Medulla oblongata (tissue), 1 donor: ENCODE results near the gene HNRNPR.
A peak's percentile ranks its signal among the peaks of the same experiment; 100 is the strongest.

Source experiments
- DNase-seq: peaks from one replicate; pipeline ENCODE4 v3.0.0-alpha.2; 2015; ENCODE audit errors: extremely low spot score

Gene HNRNPR

DNA sequence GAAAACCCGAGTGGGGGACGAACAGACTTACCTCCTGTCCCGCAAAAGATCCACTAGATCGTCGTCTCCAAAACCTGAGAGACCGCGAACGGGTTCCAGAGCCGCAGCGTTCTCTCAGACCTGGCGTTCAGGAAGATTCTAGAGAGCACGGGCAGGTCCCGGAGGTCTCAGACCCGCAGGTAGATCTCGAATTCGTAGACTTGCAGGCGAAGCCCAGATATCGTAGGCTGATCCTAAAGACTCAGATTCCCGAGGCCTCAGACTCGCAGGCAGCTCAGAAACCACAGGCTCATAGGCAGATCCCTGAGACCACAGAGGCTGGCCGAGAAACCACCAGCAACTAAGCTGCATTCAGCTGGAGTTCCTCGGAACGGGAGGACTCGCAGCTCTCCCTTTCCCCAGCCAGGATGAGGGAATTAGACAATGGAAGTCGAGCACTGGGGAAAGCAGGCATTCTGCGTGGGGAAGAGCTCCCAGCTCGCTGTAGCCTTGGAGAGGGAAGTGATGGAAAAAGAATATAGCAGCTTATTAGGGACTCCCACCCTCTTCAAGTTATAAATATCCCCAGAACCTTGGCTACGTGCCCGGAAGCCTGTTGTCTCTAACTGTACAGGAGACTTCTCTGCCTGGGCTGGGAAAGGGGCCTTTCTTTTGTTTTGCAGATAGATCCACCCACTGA, 25.4 kb upstream of the HNRNPR start, which contains the start of gene ZNF436:
ZNF436 (minus strand) TSS at position 502 of the 679 bp plus-strand sequence. CDS start 1,831 bp downstream, outside the sequence.
- peak; percentile 86 for DNase-seq

DNA sequence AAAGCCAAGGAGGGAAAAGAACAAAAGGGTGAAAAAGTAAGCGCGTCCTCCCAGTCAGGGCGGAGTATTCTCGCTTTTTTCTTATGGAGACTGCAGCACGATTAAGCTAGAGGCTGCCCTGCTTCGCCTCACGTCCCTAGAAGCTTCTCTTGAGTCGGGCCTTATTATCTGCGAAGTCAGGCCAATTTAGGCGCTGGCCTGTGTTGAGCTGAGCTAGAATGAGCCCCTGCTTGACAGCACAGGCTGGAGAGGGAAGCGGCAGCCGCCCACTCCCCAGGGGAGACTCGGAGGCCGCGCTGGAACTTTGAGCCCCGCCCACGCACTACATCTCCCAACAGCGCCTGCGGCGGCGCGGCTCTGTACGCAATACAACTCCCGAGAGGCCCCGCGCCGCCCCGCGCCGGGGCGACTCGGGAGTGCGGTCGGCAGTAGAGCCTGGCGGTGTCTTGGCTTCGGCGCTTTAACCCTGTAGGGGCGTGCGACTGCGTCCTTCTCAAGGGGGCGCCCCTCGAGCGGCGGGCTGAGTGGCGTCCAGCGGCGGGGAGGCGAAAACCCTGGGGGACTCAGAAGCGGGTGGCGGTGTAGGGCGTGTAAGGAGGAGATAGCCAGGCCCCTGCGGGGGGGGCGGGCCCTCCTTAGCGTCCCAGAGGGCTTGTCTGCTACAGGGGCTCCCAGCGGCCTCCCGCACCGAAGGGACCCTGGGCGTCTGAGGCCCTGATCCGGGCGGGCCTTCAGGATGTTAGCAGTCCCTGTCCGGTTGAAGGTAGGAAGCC, 24.7 kb upstream of the HNRNPR start:
- peak; percentile 95 for DNase-seq

DNA sequence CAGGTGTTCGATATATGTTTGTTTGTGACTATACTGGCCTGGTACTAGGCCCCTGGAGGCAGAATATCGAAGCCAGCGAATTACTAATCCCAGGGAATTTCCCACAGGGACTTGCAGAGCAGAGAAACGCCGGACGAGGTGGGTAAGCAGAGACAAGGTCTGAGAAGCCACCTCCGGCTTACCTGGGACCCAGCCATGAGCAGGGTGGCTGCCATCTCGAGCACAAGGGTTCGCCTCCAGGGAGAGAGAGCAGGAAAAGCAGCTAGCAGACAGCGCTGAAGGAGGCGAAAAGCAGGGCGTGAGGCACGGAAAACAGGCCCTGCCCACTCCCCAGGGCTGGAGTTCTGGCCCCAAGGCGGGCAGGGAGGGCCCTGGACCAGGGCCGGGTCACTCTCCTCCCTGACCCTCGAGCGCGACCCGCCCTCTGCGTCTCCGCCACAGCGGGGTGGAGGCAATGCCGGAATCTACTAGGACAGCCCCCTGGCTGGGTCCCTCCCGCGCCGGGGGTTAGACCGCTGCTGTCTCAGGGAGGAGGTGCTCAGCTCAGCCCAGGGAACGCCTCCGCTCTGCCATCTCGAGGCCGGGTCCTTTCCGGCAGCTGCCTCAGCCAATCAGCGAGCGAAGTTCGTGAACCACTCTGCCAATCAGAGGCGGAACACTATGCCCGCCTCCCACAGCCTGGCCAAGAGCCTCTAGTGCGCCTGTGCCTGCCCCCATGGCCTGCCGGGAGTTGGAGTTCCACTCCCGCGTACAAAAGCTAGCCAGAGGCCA, 23.9 kb upstream of the HNRNPR start:
- peak; percentile 99 for DNase-seq

DNA sequence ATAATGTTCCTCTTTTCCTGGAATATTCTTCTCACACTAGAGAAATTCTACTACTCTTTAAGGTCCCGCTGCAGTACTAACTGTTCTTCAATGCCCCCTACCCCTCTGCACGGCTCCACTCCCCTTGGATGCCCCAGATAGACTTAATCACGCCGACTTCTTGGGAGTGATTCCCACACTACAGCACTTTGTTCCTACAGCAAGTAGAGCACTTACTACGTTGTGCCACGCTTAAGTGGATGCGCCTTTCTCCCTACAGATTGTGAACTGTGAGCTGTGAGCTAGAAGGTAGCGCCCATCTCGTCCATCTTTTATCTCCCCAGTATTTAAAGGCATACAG, 23.3 kb upstream of the HNRNPR start:
- peak; percentile 10 for DNase-seq

DNA sequence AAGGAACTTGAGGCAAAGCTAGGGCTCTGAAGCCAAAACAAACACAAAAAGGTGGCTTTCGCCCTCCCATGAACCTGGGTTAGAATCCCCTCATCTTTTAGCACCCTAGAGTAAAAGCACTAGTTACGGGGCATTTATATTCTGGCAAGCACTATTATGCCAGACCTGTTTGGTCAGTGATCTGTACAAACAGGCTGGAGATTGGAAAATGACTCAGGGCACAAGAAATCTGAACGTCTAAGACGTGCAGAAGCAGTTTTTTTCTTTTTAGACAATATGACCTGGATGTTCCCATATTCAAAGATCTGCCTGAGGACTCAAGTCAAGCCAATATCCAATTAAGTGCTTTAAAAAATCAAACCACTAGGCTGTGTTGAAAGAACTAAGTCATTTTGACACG, 22.5 kb upstream of the HNRNPR start:
- no peak for DNase-seq

DNA sequence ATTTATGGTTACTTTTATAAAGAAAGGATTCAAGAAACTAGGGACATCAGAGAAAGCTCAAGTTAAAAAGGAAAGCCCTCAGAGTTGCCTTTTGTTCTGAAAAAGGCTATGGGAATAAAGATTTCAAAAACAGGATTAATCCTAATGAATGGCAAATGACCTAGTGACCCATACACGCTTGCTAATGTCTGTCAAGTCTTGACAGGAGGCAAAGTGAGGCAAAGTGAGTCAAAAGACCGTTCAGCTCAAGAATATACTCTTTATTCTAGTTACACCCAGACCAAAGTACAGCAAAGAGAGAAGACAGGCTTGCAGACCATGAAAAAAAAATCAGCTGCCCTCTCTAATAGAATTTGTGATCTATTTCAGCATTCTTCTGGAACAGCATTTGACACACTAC, 22.1 kb upstream of the HNRNPR start:
- DNase-seq, result no peak

DNA sequence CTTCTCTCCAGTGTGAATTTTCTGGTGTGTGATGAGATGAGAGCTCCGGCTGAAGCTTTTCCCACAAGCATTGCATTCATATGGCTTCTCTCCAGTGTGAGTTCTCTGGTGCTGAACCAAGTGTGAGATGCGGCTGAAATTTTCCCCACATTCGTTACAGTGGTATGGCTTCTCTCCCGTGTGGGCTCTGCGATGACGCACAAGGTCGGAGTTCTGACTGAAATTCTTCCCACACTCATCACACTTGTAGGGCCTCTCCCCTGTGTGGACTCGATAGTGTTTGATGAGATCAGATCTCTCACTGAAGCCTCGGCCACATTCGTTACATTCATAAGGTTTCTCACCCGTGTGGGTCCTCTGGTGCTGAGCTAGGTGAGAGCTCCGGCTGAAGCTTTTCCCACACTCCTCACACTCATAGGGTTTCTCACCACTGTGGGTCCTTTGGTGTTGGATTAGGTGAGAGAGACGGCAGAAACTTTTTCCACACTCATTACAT, 18.2 kb upstream of the HNRNPR start:
- no peak for DNase-seq

DNA sequence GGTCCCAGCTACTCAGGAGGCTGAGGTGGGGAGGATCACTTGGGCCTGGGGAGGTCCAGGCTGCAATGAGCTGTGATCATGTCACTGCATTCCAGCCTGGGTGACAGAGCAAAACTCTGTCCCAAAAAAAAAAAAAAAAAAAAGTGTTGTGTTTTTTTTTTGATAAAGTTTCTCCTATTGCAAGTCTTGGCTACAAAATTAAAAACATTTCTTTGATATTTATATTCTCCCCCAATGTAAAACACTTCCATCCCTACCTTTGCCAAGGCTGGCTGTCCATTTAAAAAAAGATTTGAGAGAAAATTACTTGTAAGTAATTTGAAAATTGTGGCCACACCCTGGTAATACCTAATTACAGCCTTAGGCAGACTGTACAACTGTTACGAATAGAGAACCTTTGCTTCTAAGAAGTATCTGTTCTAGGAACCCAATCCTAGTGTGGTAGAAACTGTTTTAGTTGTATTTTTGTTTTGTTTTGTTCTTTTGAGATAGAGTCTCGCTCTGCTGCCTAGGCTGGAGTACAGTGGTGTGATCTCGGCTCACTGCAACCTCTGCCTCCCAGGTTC, 14.3 kb upstream of the HNRNPR start:
- no peak for DNase-seq

DNA sequence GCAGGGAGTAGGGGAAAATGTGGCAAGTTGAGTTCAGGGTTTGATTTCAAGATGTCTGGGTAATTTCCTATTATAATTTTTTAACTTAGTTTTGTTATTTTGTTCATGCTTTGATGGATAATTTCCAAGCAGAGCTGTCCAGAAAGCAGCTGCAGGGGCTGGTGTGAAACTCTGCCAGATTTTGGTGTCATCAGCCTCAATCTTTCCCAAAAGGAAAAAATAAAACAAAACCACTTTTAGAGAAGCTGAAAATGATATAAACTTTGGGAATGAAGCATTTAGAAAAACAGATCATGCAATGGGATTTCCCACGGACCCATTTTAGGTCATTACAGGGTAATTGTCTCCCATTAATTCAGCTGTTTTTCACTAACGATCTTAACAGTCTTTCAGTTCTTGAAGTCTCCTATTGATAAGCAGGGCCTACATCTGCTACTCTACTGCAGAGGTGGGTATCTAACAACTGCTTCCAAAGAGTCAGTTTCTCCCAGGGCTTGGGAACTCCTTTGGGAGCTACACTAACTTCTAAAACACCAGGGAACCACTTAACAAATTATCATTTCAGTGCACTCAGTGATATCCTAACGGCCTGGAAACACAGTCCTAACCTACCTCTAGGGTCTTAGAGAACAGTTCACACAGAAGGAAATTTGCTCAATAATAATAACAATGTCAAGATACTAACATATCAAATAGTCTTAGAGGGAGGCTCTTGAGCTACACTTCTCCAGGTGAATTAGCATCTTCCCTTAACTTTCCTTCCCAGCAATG, 13.2 kb upstream of the HNRNPR start:
- no peak for DNase-seq

DNA sequence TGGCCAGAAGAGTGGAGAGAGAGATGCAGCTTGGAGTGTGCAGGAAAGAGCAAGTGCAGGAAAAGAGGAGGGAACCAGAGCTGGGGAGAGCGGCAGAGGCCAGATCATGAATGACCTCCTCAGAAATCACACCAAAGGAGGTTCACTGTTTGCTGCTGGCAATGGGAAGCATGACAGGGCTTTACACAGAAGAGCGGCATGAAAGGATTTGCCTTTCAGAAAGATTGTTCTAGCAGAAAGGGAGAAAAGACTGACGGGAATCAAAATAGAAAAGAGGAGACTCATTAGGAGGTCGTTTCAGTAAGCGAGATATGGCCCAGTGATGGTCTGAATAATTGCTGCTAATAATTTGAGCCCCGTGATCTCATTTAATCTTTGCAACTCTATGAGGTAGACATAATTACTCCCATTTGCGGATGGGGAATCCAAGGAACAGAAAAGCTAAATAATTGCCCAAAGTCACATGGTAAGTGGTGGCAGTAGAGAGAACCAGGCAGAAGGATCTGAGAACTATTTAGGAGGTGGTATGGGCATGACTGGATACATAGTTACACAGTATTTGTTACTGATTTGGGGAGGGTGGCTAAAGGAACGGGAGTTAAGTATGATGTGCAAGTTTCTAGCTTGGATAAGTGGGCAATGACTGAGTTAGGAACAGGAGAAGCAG, 12.5 kb upstream of the HNRNPR start:
- DNase-seq, result peak; percentile 77

DNA sequence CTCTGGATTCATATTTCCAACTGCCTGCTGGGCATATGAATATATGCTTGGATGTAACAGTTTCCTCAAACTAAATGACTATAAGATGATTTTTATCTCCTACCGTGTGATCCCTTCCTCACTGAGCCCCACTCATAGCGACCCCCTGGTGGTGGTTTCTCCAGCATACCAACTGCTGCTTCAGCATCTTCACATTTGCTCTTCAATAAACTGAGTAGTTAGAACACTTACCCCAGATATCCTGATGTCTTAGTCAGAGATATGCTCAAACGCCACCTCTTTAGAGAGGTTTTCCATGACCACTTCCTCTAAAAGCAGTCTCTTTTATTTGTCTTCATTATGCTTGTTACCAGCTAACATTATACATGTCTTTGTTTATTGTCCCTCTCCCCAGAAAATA, 10.2 kb upstream of the HNRNPR start:
- no peak for DNase-seq

DNA sequence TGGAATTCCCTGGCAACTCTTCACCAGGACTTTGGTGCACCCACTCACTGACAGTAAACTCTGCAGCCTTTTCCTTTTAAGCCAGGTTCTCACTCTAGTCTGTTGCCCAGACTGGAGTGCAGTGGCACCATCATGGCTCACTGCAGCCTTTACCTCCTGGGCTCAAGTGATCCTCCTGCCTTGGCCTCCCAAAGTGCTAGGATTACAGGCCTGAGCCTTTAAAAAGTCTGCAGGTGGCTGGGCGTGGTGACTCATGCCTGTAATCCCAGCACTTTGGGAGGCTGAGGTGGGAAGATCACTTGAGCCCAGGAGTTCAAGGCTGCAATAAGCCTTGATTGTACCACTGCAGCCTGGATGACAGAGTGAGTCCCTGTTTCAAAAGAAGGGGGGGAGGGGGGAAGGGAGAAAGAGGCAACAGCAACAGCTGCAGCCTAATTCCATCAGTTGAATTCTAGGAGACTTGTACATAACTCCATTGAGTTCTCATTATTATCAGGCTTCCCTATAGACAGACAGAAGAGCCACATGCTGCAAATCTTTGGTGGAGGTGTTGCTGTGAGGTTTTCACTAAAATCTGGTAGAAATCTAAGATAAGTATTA, 8.1 kb upstream of the HNRNPR start:
- DNase-seq, result no peak

DNA sequence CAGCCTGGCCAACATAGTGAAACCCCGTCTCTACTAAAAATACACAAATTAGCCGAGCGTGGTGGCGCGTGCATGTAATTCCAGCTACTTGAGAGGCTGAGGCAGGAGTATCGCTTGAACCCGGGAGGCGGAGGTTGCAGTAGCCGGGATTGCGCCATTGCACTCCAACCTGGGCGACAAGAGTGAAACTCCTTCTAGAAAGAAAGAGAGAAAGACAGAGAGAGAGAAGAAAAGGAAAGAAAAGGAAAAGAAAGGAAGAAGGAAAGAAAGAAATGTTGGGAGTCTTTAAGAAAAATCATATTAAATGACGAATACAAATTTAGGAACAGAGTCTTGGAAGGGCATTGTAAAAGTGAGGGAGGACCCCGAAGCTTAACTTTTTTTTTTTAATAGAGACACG, 1.8 kb upstream of the HNRNPR start:
- DNase-seq, result no peak

DNA sequence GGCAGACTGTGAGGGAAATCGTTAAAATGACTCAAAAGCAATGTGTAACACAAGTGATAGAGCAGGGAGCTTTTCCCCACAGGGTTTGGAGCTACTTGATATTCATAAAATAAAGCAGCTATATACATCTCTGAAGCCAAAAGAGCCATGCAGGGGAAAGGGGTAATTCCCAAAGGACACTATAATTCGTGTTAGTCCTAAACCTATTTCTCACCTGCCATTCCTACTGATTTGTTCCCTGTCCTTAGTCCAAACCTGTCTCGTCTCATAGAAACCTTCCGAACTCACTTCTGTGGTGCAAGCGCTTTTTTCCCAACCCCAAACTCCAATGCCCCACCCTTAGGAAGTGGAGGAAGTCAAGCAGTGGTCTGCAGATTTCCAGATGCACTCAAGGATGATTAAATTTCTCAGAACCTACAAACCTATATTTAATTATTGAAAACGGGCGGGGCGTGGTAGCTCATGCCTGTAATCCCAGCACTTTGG, 946 bp upstream of the HNRNPR start:
- no peak for DNase-seq

DNA sequence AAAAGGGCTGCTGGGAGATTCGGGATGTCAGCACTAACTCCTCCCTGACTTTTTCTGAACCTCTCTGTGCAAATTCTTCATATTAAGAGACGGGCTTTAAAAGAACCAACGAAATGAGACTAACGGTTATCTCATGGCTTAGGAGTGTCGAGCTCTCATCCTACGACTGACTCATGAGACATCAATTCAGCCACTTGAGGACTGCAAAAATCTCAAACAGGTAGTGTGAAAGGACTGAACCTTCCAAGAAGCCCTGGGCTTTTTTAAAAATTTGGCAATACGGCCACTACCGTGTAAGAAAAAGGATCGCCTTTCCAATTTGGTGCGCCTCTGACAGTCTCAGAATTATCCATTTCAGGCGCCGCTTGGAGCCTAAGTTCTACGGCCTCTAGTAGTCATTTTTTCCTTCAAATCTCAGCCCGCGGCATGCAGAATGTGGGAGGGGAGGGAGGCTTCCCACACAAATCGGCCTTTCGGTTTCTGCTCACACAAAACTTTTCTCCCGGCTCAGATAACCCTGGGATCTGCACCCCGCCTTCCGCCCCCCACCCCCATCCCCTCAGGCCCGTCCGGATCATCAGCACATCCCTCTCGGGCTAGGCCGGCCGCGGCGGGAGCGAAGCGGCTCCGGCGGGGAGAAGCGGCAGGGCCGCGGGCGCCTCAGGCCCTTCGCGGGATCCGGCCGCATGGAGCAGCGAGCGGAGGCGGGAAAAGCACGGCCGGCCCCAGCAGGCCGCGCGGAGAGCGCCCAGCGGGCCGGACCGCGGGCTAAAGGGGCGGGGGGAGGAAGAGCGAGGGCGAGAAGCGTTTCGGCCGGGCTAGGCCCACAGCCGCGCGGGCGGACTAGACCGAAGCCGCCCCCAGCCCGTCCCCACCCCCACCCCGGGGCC, 618 bp downstream of the HNRNPR start:
- peak; percentile 23 for DNase-seq

DNA sequence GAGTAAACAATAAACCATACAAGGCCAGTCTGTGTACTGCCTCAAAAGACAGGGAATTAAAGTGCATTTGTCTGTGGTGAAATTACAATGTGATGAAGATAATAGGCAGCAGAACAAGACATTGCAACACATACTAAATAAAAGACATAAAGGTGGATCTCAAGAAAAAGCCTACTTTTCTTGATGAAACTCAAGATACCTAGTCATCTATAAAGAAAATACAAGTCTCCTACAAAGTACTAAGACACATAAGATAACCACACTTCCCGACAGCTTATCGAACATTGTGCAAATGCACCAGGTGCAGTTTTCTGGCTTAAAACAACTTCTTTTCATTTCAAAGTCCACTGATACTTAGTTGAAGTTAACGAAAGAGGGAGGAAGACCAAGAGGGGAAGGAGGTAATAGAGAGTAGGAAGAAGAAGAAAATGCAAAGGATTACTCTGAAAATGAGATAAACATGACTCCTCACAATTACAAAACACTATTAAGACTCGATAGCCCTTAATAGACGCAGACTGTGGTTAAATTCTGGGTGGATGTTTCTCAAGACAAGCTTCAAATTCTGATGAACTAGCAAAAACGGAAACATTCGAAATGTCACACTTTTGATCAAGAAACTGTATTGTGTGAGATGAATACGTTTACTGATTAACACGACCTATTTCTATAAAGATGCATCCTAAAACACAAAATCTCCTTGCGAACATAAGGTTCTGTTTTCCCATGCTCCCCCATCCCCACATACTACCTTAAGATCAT, 2.0 kb downstream of the HNRNPR start:
- DNase-seq, result no peak

DNA sequence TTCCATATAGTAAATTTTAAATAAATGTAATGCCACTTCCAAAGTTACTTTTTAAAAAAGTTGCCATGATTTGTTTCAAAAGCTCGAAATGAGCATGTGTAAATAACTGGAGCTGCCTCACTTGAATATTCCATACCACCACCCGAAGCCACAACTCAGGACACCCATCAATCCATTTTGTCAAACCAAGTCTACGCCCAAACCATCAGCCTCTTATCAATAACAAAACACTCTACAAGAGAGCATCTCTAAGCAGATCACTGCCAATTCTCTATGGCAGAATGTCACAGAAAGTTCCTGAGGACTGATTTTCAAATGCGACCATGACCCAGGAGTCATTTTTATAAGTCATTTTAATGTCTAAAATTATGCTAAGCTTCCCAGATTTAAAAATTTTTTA, 4.5 kb downstream of the HNRNPR start:
- no peak for DNase-seq

DNA sequence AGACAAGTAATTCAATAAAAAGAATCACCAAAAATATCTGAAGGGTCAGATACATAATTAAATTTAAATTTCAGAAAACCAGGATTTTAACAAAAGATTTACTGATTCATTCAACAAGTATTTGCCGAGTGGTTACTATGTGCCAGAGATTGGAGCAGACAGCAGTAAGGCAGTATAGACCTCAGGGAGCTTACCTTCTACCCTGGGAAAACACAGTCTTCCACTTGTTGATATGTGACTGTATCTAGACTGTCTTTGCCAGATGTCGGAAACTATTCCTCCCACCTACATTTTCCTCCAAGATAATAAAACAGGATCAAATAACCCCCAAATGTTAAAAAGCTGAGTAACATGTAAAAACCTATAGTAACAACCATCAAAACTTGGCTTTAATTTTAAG, 6.2 kb downstream of the HNRNPR start:
- no peak for DNase-seq

DNA sequence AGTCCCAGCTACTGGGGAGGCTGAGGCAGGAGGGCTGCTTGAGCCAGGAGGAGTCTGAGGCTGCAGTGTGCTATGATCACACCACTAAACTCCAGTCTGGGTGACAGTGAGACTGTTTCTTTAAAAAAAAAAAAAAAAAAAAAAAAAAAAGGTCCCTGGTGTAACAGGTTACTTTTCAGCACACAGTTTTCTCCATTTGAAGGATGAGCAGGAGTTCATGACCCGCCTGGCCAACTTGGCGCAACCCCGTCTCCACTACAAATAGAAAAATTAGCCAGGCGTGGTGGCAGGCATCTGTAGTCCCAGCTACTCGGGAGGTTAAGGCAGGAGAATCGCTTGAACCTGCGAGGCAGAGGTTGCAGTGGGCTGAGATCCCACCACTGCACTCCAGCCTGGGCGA, 12.4 kb downstream of the HNRNPR start:
- DNase-seq, result no peak
